HepG2 (cell line): Measurements from ENCODE around the gene GNPAT. TPM values are rescaled to one million over a fixed set of nuclear protein-coding genes. Genes with fewer than 3 reads are reported as not detected.

ENCODE experiments used
- AKAP8 ChIP-seq: sonication (generic); formaldehyde crosslinking; IDR thresholded peaks from 2 replicates; pipeline ENCODE4 v1.5.1; 2020; ENCODE audit warnings: mild to moderate bottlenecking, missing genetic modification reagents
- HCFC1 ChIP-seq: fragments of 150-350 bp; IDR thresholded peaks from 2 replicates; pipeline ENCODE4 v1.6.1; 2014; ENCODE audit warnings: low read depth, low read length
- IRX3 ChIP-seq: sonication (generic); formaldehyde crosslinking; IDR thresholded peaks from 2 replicates; pipeline ENCODE4 v1.8.1; 2023; ENCODE audit warnings: mild to moderate bottlenecking, low read depth, missing genetic modification reagents, borderline replicate concordance
- RCOR2 ChIP-seq: IDR thresholded peaks from 2 replicates; pipeline ENCODE4 v1.6.1; 2016; ENCODE audit warnings: missing biosample characterization, missing genetic modification reagents
- TP53 ChIP-seq: sonication (generic); formaldehyde crosslinking; conservative IDR thresholded peaks from 2 replicates; pipeline ENCODE4 v1.4.0; 2020; ENCODE audit warnings: missing genetic modification reagents
- YY1 ChIP-seq: IDR thresholded peaks from 2 replicates; pipeline ENCODE4 v1.6.1; 2011; ENCODE audit warnings: low read length, low read depth, moderate library complexity, mild to moderate bottlenecking; ENCODE audit not compliant: insufficient read depth, insufficient replicate concordance
- ZBTB3 ChIP-seq: sonication (generic); formaldehyde crosslinking; IDR thresholded peaks from 2 replicates; pipeline ENCODE4 v1.4.0; 2020; ENCODE audit warnings: low read depth, mild to moderate bottlenecking, moderate library complexity, missing genetic modification reagents, borderline replicate concordance
- ZNF326 ChIP-seq: sonication (generic); formaldehyde crosslinking; IDR thresholded peaks from 2 replicates; pipeline ENCODE4 v1.4.0; 2020; ENCODE audit warnings: missing genetic modification reagents, borderline replicate concordance
- ZNF773 ChIP-seq: sonication (generic); formaldehyde crosslinking; IDR thresholded peaks from 2 replicates; pipeline ENCODE4 v1.4.0; 2020; ENCODE audit warnings: missing genetic modification reagents, borderline replicate concordance
- ZNF891 ChIP-seq: sonication (generic); formaldehyde crosslinking; IDR thresholded peaks from 2 replicates; pipeline ENCODE4 v1.5.0; 2020; ENCODE audit warnings: mild to moderate bottlenecking, missing genetic modification reagents
- polyA plus RNA-seq, 8 experiments: library from polyadenylated mRNA; depleted of rRNA in 3 of 8; stranded (reverse) in 7 of 8; unstranded in 1 of 8; fragments of >200 nt; fragmentation: Illumina TruSeq in 4 of 8; extraction: Trizol in 4 of 8; gene quantifications; 2 replicates each; pipeline versions ENCODE4 v1.2.1 to v1.2.3, GENCODE V29; 2011 to 2016; ENCODE audit warnings: low read depth in 4 of 8, missing spikeins in 1 of 8, mixed read lengths in 1 of 8; ENCODE audit not compliant: insufficient read depth in 1 of 8
- total RNA-seq, 5 experiments: library from RNA; depleted of rRNA; stranded (reverse); fragments of >200 nt; fragmentation: Illumina TruSeq; extraction: Trizol; gene quantifications; 2 replicates each; pipeline ENCODE4 v1.2.3, GENCODE V29; 2016; ENCODE audit warnings: low read depth in 1 of 5
- TF ChIP-seq, protein P1 (sequence below): sonication (generic); formaldehyde crosslinking; IDR thresholded peaks from 2 replicates; pipeline ENCODE4 v1.4.0; 2020; ENCODE audit warnings: missing genetic modification reagents
- TF ChIP-seq, protein P2 (sequence below): sonication (generic); formaldehyde crosslinking; IDR thresholded peaks from 2 replicates; pipeline ENCODE4 v1.5.0; 2020; ENCODE audit warnings: missing genetic modification reagents
- TF ChIP-seq, protein P3 (sequence below): sonication (generic); formaldehyde crosslinking; IDR thresholded peaks from 2 replicates; pipeline ENCODE4 v1.8.0; 2022; ENCODE audit warnings: mild to moderate bottlenecking, missing genetic modification reagents, borderline replicate concordance
- TF ChIP-seq, protein P4 (sequence below): sonication (generic); formaldehyde crosslinking; IDR thresholded peaks from 2 replicates; pipeline ENCODE4 v1.5.1; 2020; ENCODE audit warnings: missing genetic modification reagents, mild to moderate bottlenecking, borderline replicate concordance
- TF ChIP-seq, protein P5 (sequence below): IDR thresholded peaks from 2 replicates; pipeline ENCODE4 v1.6.1; 2012; ENCODE audit warnings: inconsistent platforms

The GNPAT gene
- total and polyA plus RNA-seq, 2 of the 13 experiments (the other 11 are each of a cell fraction or from before 2014, with no cell fraction given): 58.3 to 114 TPM

DNA sequence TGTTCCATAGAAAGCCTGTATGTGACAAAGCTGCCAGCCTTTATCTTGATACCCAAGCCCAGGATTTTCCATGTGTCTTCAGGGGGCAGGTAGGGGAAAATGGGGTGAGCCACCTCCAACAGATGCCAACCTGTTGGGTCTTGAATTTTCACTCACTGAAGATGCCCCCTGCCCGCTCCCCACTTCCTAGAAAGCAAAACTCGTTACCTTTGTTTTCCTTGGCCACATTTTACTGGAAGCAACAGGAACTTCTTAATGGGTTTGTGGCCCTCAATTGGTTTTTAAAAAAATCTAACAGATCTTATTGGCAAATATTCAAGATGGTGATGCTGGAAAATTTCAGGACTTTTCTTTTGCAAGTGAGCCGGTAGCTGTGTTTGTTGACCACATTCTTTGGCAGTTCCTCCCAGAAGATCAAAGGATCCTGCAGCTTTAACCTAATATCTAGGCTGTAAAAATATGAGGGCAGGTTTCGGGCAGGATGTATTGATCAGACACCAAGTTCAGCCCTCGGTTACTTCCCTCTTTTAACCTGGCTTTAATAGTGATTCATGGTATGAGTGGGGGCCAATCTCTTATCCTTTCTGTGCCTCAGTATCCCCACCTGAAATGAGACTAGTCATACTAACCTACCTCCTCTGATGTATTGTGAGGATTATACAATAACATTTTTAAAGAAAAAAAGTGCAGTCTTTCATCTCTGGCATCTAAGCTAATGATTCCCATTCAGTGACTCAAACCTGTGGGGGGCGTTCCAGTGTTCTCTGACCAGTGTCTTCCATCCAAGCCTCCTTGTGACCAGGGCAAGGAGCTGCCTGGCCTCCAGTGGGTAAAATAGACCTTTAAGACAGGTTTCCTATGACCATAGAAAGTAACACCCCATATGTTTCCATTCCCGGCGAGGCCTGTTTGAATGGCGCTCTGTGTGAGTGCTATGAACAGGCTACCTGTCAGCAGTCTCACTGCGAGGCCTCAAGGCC lies 21.3 kb upstream of the GNPAT start (continued):
- TF ChIP-seq TP53 (CRISPR knock-in tag): no peak
- TF ChIP-seq ZBTB3: no peak
- TF ChIP-seq IRX3 (CRISPR knock-in tag): no peak
- TF ChIP-seq YY1: peak; percentile 11
- TF ChIP-seq ZNF891 (CRISPR knock-in tag): no peak
- no peak for TF ChIP-seq ZNF326
- TF ChIP-seq, protein P1, sequence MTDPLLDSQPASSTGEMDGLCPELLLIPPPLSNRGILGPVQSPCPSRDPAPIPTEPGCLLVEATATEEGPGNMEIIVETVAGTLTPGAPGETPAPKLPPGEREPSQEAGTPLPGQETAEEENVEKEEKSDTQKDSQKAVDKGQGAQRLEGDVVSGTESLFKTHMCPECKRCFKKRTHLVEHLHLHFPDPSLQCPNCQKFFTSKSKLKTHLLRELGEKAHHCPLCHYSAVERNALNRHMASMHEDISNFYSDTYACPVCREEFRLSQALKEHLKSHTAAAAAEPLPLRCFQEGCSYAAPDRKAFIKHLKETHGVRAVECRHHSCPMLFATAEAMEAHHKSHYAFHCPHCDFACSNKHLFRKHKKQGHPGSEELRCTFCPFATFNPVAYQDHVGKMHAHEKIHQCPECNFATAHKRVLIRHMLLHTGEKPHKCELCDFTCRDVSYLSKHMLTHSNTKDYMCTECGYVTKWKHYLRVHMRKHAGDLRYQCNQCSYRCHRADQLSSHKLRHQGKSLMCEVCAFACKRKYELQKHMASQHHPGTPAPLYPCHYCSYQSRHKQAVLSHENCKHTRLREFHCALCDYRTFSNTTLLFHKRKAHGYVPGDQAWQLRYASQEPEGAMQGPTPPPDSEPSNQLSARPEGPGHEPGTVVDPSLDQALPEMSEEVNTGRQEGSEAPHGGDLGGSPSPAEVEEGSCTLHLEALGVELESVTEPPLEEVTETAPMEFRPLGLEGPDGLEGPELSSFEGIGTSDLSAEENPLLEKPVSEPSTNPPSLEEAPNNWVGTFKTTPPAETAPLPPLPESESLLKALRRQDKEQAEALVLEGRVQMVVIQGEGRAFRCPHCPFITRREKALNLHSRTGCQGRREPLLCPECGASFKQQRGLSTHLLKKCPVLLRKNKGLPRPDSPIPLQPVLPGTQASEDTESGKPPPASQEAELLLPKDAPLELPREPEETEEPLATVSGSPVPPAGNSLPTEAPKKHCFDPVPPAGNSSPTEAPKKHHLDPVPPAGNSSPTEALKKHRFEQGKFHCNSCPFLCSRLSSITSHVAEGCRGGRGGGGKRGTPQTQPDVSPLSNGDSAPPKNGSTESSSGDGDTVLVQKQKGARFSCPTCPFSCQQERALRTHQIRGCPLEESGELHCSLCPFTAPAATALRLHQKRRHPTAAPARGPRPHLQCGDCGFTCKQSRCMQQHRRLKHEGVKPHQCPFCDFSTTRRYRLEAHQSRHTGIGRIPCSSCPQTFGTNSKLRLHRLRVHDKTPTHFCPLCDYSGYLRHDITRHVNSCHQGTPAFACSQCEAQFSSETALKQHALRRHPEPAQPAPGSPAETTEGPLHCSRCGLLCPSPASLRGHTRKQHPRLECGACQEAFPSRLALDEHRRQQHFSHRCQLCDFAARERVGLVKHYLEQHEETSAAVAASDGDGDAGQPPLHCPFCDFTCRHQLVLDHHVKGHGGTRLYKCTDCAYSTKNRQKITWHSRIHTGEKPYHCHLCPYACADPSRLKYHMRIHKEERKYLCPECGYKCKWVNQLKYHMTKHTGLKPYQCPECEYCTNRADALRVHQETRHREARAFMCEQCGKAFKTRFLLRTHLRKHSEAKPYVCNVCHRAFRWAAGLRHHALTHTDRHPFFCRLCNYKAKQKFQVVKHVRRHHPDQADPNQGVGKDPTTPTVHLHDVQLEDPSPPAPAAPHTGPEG (CRISPR knock-in tag): no peak
- no peak for TF ChIP-seq ZNF773
- TF ChIP-seq RCOR2: no peak
- TF ChIP-seq, protein P2, sequence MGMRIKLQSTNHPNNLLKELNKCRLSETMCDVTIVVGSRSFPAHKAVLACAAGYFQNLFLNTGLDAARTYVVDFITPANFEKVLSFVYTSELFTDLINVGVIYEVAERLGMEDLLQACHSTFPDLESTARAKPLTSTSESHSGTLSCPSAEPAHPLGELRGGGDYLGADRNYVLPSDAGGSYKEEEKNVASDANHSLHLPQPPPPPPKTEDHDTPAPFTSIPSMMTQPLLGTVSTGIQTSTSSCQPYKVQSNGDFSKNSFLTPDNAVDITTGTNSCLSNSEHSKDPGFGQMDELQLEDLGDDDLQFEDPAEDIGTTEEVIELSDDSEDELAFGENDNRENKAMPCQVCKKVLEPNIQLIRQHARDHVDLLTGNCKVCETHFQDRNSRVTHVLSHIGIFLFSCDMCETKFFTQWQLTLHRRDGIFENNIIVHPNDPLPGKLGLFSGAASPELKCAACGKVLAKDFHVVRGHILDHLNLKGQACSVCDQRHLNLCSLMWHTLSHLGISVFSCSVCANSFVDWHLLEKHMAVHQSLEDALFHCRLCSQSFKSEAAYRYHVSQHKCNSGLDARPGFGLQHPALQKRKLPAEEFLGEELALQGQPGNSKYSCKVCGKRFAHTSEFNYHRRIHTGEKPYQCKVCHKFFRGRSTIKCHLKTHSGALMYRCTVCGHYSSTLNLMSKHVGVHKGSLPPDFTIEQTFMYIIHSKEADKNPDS: no peak
- TF ChIP-seq, protein P3, sequence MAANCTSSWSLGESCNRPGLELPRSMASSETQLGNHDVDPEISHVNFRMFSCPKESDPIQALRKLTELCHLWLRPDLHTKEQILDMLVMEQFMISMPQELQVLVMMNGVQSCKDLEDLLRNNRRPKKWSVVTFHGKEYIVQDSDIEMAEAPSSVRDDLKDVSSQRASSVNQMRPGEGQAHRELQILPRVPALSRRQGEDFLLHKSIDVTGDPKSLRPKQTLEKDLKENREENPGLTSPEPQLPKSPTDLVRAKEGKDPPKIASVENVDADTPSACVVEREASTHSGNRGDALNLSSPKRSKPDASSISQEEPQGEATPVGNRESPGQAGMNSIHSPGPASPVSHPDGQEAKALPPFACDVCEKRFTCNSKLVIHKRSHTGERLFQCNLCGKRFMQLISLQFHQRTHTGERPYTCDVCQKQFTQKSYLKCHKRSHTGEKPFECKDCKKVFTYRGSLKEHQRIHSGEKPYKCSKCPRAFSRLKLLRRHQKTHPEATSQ: no peak
- TF ChIP-seq AKAP8 (CRISPR knock-in tag): no peak
- no peak for TF ChIP-seq HCFC1
- TF ChIP-seq, protein P4, sequence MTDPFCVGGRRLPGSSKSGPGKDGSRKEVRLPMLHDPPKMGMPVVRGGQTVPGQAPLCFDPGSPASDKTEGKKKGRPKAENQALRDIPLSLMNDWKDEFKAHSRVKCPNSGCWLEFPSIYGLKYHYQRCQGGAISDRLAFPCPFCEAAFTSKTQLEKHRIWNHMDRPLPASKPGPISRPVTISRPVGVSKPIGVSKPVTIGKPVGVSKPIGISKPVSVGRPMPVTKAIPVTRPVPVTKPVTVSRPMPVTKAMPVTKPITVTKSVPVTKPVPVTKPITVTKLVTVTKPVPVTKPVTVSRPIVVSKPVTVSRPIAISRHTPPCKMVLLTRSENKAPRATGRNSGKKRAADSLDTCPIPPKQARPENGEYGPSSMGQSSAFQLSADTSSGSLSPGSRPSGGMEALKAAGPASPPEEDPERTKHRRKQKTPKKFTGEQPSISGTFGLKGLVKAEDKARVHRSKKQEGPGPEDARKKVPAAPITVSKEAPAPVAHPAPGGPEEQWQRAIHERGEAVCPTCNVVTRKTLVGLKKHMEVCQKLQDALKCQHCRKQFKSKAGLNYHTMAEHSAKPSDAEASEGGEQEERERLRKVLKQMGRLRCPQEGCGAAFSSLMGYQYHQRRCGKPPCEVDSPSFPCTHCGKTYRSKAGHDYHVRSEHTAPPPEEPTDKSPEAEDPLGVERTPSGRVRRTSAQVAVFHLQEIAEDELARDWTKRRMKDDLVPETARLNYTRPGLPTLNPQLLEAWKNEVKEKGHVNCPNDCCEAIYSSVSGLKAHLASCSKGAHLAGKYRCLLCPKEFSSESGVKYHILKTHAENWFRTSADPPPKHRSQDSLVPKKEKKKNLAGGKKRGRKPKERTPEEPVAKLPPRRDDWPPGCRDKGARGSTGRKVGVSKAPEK: no peak
- TF ChIP-seq, protein P5, sequence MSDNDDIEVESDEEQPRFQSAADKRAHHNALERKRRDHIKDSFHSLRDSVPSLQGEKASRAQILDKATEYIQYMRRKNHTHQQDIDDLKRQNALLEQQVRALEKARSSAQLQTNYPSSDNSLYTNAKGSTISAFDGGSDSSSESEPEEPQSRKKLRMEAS: no peak
